Kidney glomerular epithelial cell (primary cell): Measurements from ENCODE around the gene FABP6.
"Not testable (repeated sequence)": the region's sequence is repeated elsewhere in the genome, so short reads cannot be mapped to it uniquely, and the experiment has no call there.

Source experiments
- DNase-seq: peaks from one replicate; lab custom pipeline; 2025; lab: John Stamatoyannopoulos, UW

The FABP6 gene

GRCh38 chr5:160229190-160229742 is at the start of gene FABP6:
TSS of gene FABP6 (plus strand) at chr5:160229506. CDS start at chr5:160229558, 52 bp downstream.
- no peak for DNase-seq

GRCh38 chr5:160180931-160181330 is 48.4 kb upstream of the FABP6 start:
- DNase-seq: no peak

- no peak for DNase-seq
Observed at GRCh38 chr5:160181965-160182622, 47.2 kb upstream of the FABP6 start.

- DNase-seq: peak; percentile 10
Observed at GRCh38 chr5:160183075-160183474, 46.2 kb upstream of the FABP6 start.

- DNase-seq: no peak
Observed at GRCh38 chr5:160185626-160186360, 43.5 kb upstream of the FABP6 start.

- DNase-seq: no peak
Observed at GRCh38 chr5:160186480-160186879, 42.8 kb upstream of the FABP6 start.

GRCh38 chr5:160187091-160187490 is 42.2 kb upstream of the FABP6 start:
- DNase-seq: no peak

- peak; percentile 10 for DNase-seq
Observed at GRCh38 chr5:160188141-160189015, 40.9 kb upstream of the FABP6 start.

- no peak for DNase-seq
Observed at GRCh38 chr5:160192424-160192823, 36.9 kb upstream of the FABP6 start.

- not testable (repeated sequence) for DNase-seq
Observed at GRCh38 chr5:160193076-160193475, 36.2 kb upstream of the FABP6 start.

- not testable (repeated sequence) for DNase-seq
Observed at GRCh38 chr5:160193790-160194189, 35.5 kb upstream of the FABP6 start.

GRCh38 chr5:160197341-160198144 is 31.8 kb upstream of the FABP6 start:
- DNase-seq: no peak

- no peak for DNase-seq
Observed at GRCh38 chr5:160198146-160198545, 31.2 kb upstream of the FABP6 start.

GRCh38 chr5:160198841-160199409 is 30.4 kb upstream of the FABP6 start:
- no peak for DNase-seq

- peak; percentile 13 for DNase-seq
Observed at GRCh38 chr5:160199410-160199911, 29.8 kb upstream of the FABP6 start.

- DNase-seq: no peak
Observed at GRCh38 chr5:160207061-160207460, 22.2 kb upstream of the FABP6 start.

- DNase-seq: no peak
Observed at GRCh38 chr5:160209917-160210316, 19.4 kb upstream of the FABP6 start.

- no peak for DNase-seq
Observed at GRCh38 chr5:160210606-160211005, 18.7 kb upstream of the FABP6 start.

GRCh38 chr5:160211352-160211751 is 18.0 kb upstream of the FABP6 start:
- no peak for DNase-seq

GRCh38 chr5:160213537-160213936 is 15.8 kb upstream of the FABP6 start:
- DNase-seq: no peak

- DNase-seq: no peak
Observed at GRCh38 chr5:160219356-160219755, 9.9 kb upstream of the FABP6 start.
